ENCODE results near the gene ITIH3.

GRCh38 chr3:52756141-52756540 lies 38.5 kb upstream of the ITIH3 start:
- TF ChIP-seq CTCF (IDR thresholded peaks at IDR 0.05) (no peak), POLR2A (IDR thresholded peaks at IDR 0.05) (no peak)
